Measurements from ENCODE around the gene MPG.

DNA sequence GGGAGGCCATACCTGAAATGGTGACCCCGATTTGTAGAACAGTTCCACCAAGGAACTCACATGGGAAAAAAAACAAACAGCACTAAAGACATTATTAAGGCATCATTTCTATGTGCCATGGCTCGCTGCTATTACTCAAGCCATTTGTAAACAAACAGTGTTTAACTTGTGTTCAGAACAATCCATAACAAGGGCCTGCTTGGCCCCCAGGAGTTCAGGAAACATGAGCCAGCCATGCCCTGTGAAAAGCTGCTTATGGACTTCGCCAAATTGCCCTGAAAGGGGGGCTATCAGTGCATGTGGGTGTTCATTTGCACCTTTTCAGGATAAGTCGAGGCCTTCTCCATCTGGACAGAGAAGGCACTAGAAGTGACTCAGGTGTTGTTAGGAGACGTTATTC is 32.6 kb upstream of the MPG start:
- TF ChIP-seq, protein P1, sequence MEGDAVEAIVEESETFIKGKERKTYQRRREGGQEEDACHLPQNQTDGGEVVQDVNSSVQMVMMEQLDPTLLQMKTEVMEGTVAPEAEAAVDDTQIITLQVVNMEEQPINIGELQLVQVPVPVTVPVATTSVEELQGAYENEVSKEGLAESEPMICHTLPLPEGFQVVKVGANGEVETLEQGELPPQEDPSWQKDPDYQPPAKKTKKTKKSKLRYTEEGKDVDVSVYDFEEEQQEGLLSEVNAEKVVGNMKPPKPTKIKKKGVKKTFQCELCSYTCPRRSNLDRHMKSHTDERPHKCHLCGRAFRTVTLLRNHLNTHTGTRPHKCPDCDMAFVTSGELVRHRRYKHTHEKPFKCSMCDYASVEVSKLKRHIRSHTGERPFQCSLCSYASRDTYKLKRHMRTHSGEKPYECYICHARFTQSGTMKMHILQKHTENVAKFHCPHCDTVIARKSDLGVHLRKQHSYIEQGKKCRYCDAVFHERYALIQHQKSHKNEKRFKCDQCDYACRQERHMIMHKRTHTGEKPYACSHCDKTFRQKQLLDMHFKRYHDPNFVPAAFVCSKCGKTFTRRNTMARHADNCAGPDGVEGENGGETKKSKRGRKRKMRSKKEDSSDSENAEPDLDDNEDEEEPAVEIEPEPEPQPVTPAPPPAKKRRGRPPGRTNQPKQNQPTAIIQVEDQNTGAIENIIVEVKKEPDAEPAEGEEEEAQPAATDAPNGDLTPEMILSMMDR (conservative IDR thresholded peaks at IDR 0.05; ENCODE audit: low read length) = no peak
- no peak for TF ChIP-seq EZH2phosphoT487 (IDR thresholded peaks at IDR 0.05; ENCODE audit: borderline replicate concordance, low read depth, low read length)
